Measurements from ENCODE around the gene SLC17A5. TPM values are rescaled to one million over a fixed set of nuclear protein-coding genes. Genes with fewer than 3 reads are reported as not detected.

The SLC17A5 gene
- total and polyA plus RNA-seq, 2 experiments from 2014 or later = 5.4 to 17.8 TPM

GRCh38 chr6:73671911-73672685 is 18.3 kb upstream of the SLC17A5 start:
- peaks cover 6% of the 10 kb centered on the region for H3K27me3 ChIP-seq
- no peak overlapping the region for H3K4me3 ChIP-seq
- no peak for TF ChIP-seq CTCF (IDR thresholded peaks at IDR 0.05; ENCODE audit: low read depth, low read length)
- no peaks in the 10 kb centered on the region for H3K9me3 ChIP-seq (ENCODE audit: low read depth)
- no peak for DNase-seq (ENCODE audit: low read depth in 1 of 2, low spot score in 1 of 2)
- H3K4me1 ChIP-seq (ENCODE audit: low read depth) = peaks cover 10% of the 10 kb centered on the region
- no peak overlapping the region for H3K27ac ChIP-seq
- H3K36me3 ChIP-seq = no peaks in the 10 kb centered on the region

GRCh38 chr6:73669005-73669404 is 15.2 kb upstream of the SLC17A5 start:
- peaks cover 7% of the 10 kb centered on the region for H3K4me1 ChIP-seq (ENCODE audit: low read depth)
- H3K27ac ChIP-seq = no peak overlapping the region
- no peaks in the 10 kb centered on the region for H3K9me3 ChIP-seq (ENCODE audit: low read depth)
- H3K36me3 ChIP-seq = no peaks in the 10 kb centered on the region
- no peak overlapping the region for H3K4me3 ChIP-seq
- DNase-seq (ENCODE audit: low read depth in 1 of 2, low spot score in 1 of 2) = no peak
- peaks cover 20% of the 10 kb centered on the region for H3K27me3 ChIP-seq
- TF ChIP-seq CTCF (IDR thresholded peaks at IDR 0.05; ENCODE audit: low read depth, low read length) = no peak

GRCh38 chr6:73667798-73668197 is 14.0 kb upstream of the SLC17A5 start:
- H3K4me3 ChIP-seq = no peak overlapping the region
- no peak overlapping the region for H3K27ac ChIP-seq
- no peaks in the 10 kb centered on the region for H3K36me3 ChIP-seq
- H3K9me3 ChIP-seq (ENCODE audit: low read depth) = no peaks in the 10 kb centered on the region
- H3K4me1 ChIP-seq (ENCODE audit: low read depth) = peaks cover 7% of the 10 kb centered on the region
- TF ChIP-seq CTCF (IDR thresholded peaks at IDR 0.05; ENCODE audit: low read depth, low read length) = no peak
- peaks cover 20% of the 10 kb centered on the region for H3K27me3 ChIP-seq
- no peak for DNase-seq (ENCODE audit: low read depth in 1 of 2, low spot score in 1 of 2)

- Histone ChIP-seq H3K36me3 (no peaks in the 10 kb centered on the region), H3K9me3 (ENCODE audit: low read depth) (no peaks in the 10 kb centered on the region), H3K27me3 (peaks cover 20% of the 10 kb centered on the region), H3K27ac (no peak overlapping the region), H3K4me1 (ENCODE audit: low read depth) (peaks cover 7% of the 10 kb centered on the region), H3K4me3 (no peak overlapping the region)
- peak in 1 of 2 donors; percentile 62 for DNase-seq (ENCODE audit: low read depth in 1 of 2, low spot score in 1 of 2)
- TF ChIP-seq CTCF (IDR thresholded peaks at IDR 0.05; ENCODE audit: low read depth, low read length) = no peak
Measured at GRCh38 chr6:73666393-73666792, 12.6 kb upstream of the SLC17A5 start.

- Histone ChIP-seq H3K36me3 (no peaks in the 10 kb centered on the region), H3K27ac (no peak overlapping the region), H3K4me3 (no peak overlapping the region), H3K27me3 (peaks cover 20% of the 10 kb centered on the region), H3K9me3 (ENCODE audit: low read depth) (no peaks in the 10 kb centered on the region), H3K4me1 (ENCODE audit: low read depth) (peaks cover 7% of the 10 kb centered on the region)
- no peak for TF ChIP-seq CTCF (IDR thresholded peaks at IDR 0.05; ENCODE audit: low read depth, low read length)
- peak in 1 of 2 donors; percentile 19 for DNase-seq (ENCODE audit: low read depth in 1 of 2, low spot score in 1 of 2)
Measured at GRCh38 chr6:73665686-73666319, 12.0 kb upstream of the SLC17A5 start.
